Prostate gland (tissue), 2 donors: ENCODE results near the gene DMAP1. TPM values are rescaled to one million over a fixed set of nuclear protein-coding genes. Genes with fewer than 3 reads are reported as not detected.

Experiments used
- DNase-seq: peaks from one replicate; pipeline ENCODE4 v3.0.0-alpha.2; 2019; ENCODE audit warnings: low spot score
- H3K27ac ChIP-seq, 2 donors: fragments of 200-600 bp; sonication (generic); 2 replicates each; pipeline ENCODE4 v1.5.1; 2017 to 2019
- H3K27me3 ChIP-seq: fragments of 200-600 bp; sonication (generic); replicated peaks from 2 replicates; pipeline ENCODE4 v1.5.1; 2019; ENCODE audit not compliant: insufficient read depth
- H3K36me3 ChIP-seq, 2 donors: fragments of 200-600 bp; sonication (generic); 1 replicate in 1 of 2; 2 replicates in 1 of 2; pipeline versions ENCODE4 v1.5.1 to v1.8.1; 2017 to 2019
- H3K4me1 ChIP-seq: fragments of 200-600 bp; sonication (generic); replicated peaks from 2 replicates; pipeline ENCODE4 v1.5.1; 2019
- H3K4me3 ChIP-seq, 2 donors: fragments of 200-600 bp; sonication (generic); 2 replicates each; pipeline ENCODE4 v1.5.1; 2017 to 2019
- H3K9me3 ChIP-seq: fragments of 200-600 bp; sonication (generic); 2 replicates; pipeline ENCODE4 v1.5.1; 2017
- CTCF ChIP-seq, 4 experiments: fragments of 200-600 bp in 2 of 4; fragments of 450-650 bp in 2 of 4; sonication (generic) in 2 of 4; IDR thresholded peaks; 1 replicate in 3 of 4; 2 replicates in 1 of 4; pipeline ENCODE4 v1.5.1; 2016 to 2019; ENCODE audit warnings: antibody characterized with exemption in 4 of 4, mild to moderate bottlenecking in 2 of 4, moderate library complexity in 2 of 4
- POLR2A ChIP-seq: fragments of 450-650 bp; IDR thresholded peaks from one replicate; pipeline ENCODE4 v1.6.1; 2016; ENCODE audit warnings: antibody characterized with exemption, mild to moderate bottlenecking
- POLR2AphosphoS5 ChIP-seq: sonication (generic); formaldehyde crosslinking; IDR thresholded peaks from one replicate; pipeline ENCODE4 v1.6.1; 2017; ENCODE audit warnings: antibody characterized with exemption
- WGBS: methylation state at CpG from one replicate; pipeline ENCODE4 v1.1.5; 2018; 5-methylcytosine and 5-hydroxymethylcytosine counted together
- intact Hi-C: fragments of 100-400 bp; cut with DNase I; formaldehyde crosslinking; loops from one replicate; pipeline ENCODE4 v1.14.2; 2022
- total RNA-seq, 2 donors: library from RNA; depleted of rRNA; stranded (reverse); fragments of >200 nt; gene quantifications; one replicate each; pipeline ENCODE4 v1.1.0, GENCODE V29; 2016

Gene DMAP1
- total RNA-seq, 2 donors from 2014 or later, result 50.6 to 84.0 TPM

- Histone ChIP-seq H3K36me3 (no peaks in the 10 kb centered on the region), H3K4me3 (no peak overlapping the region), H3K4me1 (peaks cover 11% of the 10 kb centered on the region), H3K27me3 (no peaks in the 10 kb centered on the region), H3K9me3 (no peaks in the 10 kb centered on the region), H3K27ac (no peak overlapping the region)
- no peak for DNase-seq
- TF ChIP-seq POLR2AphosphoS5 (no peak), CTCF (IDR thresholded peaks at IDR 0.05) (no peak), POLR2A (no peak)
- intact Hi-C loops, result no loop called here
- 92% methylated on average over 4 of the region's 4 CpGs for WGBS
Observed at GRCh38 chr1:44262816-44263567, 49.7 kb downstream of the DMAP1 start.

- Histone ChIP-seq H3K4me3 (no peak overlapping the region), H3K9me3 (no peaks in the 10 kb centered on the region), H3K27ac (no peak overlapping the region), H3K4me1 (peaks cover 15% of the 10 kb centered on the region), H3K36me3 (no peaks in the 10 kb centered on the region), H3K27me3 (no peaks in the 10 kb centered on the region)
- no peak for DNase-seq
- 90% methylated on average over 9 of the region's 9 CpGs for WGBS
- TF ChIP-seq CTCF (IDR thresholded peaks at IDR 0.05) (no peak), POLR2A (no peak), POLR2AphosphoS5 (no peak)
- intact Hi-C loops, result no loop called here
Observed at GRCh38 chr1:44263568-44264450, 50.5 kb downstream of the DMAP1 start.

GRCh38 chr1:44264451-44264771 is 51.1 kb downstream of the DMAP1 start:
- Histone ChIP-seq H3K4me3 (no peak overlapping the region), H3K36me3 (no peaks in the 10 kb centered on the region), H3K9me3 (no peaks in the 10 kb centered on the region), H3K4me1 (peaks cover 15% of the 10 kb centered on the region), H3K27ac (no peak overlapping the region), H3K27me3 (no peaks in the 10 kb centered on the region)
- 92% methylated on average over 11 of the region's 11 CpGs for WGBS
- DNase-seq, result no peak
- TF ChIP-seq POLR2AphosphoS5 (no peak), CTCF (IDR thresholded peaks at IDR 0.05) (no peak), POLR2A (no peak)
- intact Hi-C loops, result no loop called here

- no peak for DNase-seq
- Histone ChIP-seq H3K4me3 (no peak overlapping the region), H3K36me3 (no peaks in the 10 kb centered on the region), H3K27me3 (no peaks in the 10 kb centered on the region), H3K9me3 (no peaks in the 10 kb centered on the region), H3K4me1 (peaks cover 15% of the 10 kb centered on the region), H3K27ac (no peak overlapping the region)
- intact Hi-C loops, result no loop called here
- WGBS, result 92% methylated on average over 1 of the region's 1 CpG
- TF ChIP-seq POLR2A (no peak), POLR2AphosphoS5 (no peak), CTCF (IDR thresholded peaks at IDR 0.05) (no peak)
Observed at GRCh38 chr1:44265656-44266358, 52.5 kb downstream of the DMAP1 start.
